ENCODE data around the gene CRYBG1. TPM values are rescaled to one million over a fixed set of nuclear protein-coding genes. Genes with fewer than 3 reads are reported as not detected.

Gene CRYBG1
- total and polyA plus RNA-seq, 4 experiments from 2014 or later = 20.5 to 47.1 (median 38.5) TPM

- H3K27me3 ChIP-seq (ENCODE audit: insufficient read depth, low read length) = no peaks in the 10 kb centered on the region
- no peak overlapping the region for H3K4me3 ChIP-seq (ENCODE audit: low read length in 2 of 2)
- ChIA-PET POLR2A (ENCODE audit: partially characterized antibody) (no interaction called here), CTCF (ENCODE audit: partially characterized antibody) (no interaction called here)
- Mint-ChIP-seq H3K27me3 (peaks cover 5 to 9% of the 10 kb centered on the region in 2 donors), H3K4me1 (no peaks in the 10 kb centered on the region), H3K9me3 (no peaks in the 10 kb centered on the region), H3K36me3 (no peaks in the 10 kb centered on the region), H3K4me3 (no peak overlapping the region), H3K27ac (no peak overlapping the region)
- no peak overlapping the region for H3K27ac ChIP-seq (ENCODE audit: low read depth, low read length)
- intact Hi-C loops (cut with micrococcal nuclease) = no loop called here
- H3K9me3 ChIP-seq (ENCODE audit: control insufficient read depth in 1 of 2, low read length in 2 of 2) = no peaks in the 10 kb centered on the region
- DNase-seq = no peak
- H3K36me3 ChIP-seq (ENCODE audit: insufficient read depth, low read length) = no peaks in the 10 kb centered on the region
- no peaks in the 10 kb centered on the region for H3K4me1 ChIP-seq (ENCODE audit: insufficient read depth, low read length)
Observed at GRCh38 chr6:106431972-106432371, 71.5 kb downstream of the CRYBG1 start.

DNA sequence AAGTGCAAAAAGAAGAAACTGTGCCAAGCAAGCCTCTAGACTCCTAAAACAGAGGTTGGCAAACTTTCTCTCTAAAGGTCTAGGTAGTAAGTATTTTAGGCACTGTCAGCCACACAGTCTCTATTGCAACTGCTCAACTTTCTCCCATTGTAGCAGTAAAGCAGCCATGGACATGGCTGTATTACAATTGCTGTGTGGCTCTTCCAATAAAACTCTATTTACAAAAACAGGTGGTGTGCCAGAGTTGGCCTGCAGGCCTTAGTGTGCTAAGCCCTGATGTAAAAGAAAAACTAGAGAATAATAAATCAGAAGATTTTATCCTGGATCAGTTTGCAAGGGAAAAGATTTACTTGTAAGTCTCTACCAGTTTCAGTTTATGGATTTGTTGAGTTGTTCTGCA is 74.0 kb downstream of the CRYBG1 start:
- no peak for DNase-seq
- Histone ChIP-seq H3K27ac (ENCODE audit: low read depth, low read length) (no peak overlapping the region), H3K9me3 (ENCODE audit: control insufficient read depth in 1 of 2, low read length in 2 of 2) (no peaks in the 10 kb centered on the region), H3K4me3 (ENCODE audit: low read length in 2 of 2) (no peak overlapping the region), H3K4me1 (ENCODE audit: insufficient read depth, low read length) (no peaks in the 10 kb centered on the region), H3K36me3 (ENCODE audit: insufficient read depth, low read length) (no peaks in the 10 kb centered on the region), H3K27me3 (ENCODE audit: insufficient read depth, low read length) (peaks cover 6% of the 10 kb centered on the region)
- peaks cover 10 to 18% of the 10 kb centered on the region in 2 donors for H3K27me3 Mint-ChIP-seq
- H3K4me3 Mint-ChIP-seq = no peak overlapping the region
- H3K36me3 Mint-ChIP-seq = no peaks in the 10 kb centered on the region
- no peak overlapping the region for H3K27ac Mint-ChIP-seq
- no peaks in the 10 kb centered on the region for H3K9me3 Mint-ChIP-seq
- ChIA-PET POLR2A (ENCODE audit: partially characterized antibody) (no interaction called here), CTCF (ENCODE audit: partially characterized antibody) (interaction anchor here (2.4 kb wide), 1 partner anchor 132 kb away, joined by 5 read pairs; no protein-coding TSS in a partner anchor)
- no peaks in the 10 kb centered on the region for H3K4me1 Mint-ChIP-seq
- intact Hi-C loops (cut with micrococcal nuclease) = no loop called here

DNA sequence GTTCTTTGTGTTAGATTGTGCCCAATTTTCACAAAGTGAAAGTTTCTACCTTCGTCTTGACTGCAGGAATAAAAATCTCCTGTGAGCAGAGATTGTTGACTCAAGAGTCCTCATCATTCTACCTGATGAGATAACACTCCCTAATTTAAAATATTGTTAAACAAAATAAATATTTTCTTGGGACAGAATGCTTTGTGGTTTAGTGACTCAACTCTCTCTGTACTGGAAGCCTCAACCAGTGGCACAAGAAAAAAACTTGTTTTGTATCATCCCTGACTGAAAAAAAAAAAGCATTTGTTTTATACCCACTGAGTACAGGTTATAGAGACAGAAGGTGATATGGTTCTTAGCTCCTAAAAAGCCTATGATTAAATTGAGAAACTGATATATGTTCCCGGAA is 78.9 kb downstream of the CRYBG1 start:
- POLR2A ChIA-PET (ENCODE audit: partially characterized antibody) = no interaction called here
- Mint-ChIP-seq H3K36me3 (no peaks in the 10 kb centered on the region), H3K4me1 (no peaks in the 10 kb centered on the region)

GRCh38 chr6:106440546-106440945 is 80.0 kb downstream of the CRYBG1 start:
- POLR2A ChIA-PET (ENCODE audit: partially characterized antibody) = no interaction called here
- H3K27me3 Mint-ChIP-seq = peaks cover 20 to 32% of the 10 kb centered on the region in 2 donors
- intact Hi-C loops (cut with micrococcal nuclease) = loop anchor here (10.0 kb wide), 1 partner anchor 674 kb away; the partner anchor contains the start of gene BEND3

More for the DNA sequence above, 78.9 kb downstream of the CRYBG1 start:
- no peak overlapping the region for H3K4me3 Mint-ChIP-seq
- intact Hi-C loops (cut with micrococcal nuclease) = no loop called here
- peaks cover 18 to 36% of the 10 kb centered on the region in 2 donors for H3K27me3 Mint-ChIP-seq
- CTCF ChIA-PET (ENCODE audit: partially characterized antibody) = interaction anchor here (1.1 to 12.0 kb wide), 3 partner anchors 125 to 541 kb away, joined by 3 to 341 read pairs (median 89); no protein-coding TSS in a partner anchor
- H3K4me1 ChIP-seq (ENCODE audit: insufficient read depth, low read length) = no peaks in the 10 kb centered on the region
- H3K9me3 ChIP-seq (ENCODE audit: control insufficient read depth in 1 of 2, low read length in 2 of 2) = no peaks in the 10 kb centered on the region
- H3K4me3 ChIP-seq (ENCODE audit: low read length in 2 of 2) = no peak overlapping the region
- peaks cover 6% of the 10 kb centered on the region for H3K27me3 ChIP-seq (ENCODE audit: insufficient read depth, low read length)
- DNase-seq = no peak
- H3K27ac Mint-ChIP-seq = no peak overlapping the region
- H3K9me3 Mint-ChIP-seq = no peaks in the 10 kb centered on the region
- H3K27ac ChIP-seq (ENCODE audit: low read depth, low read length) = no peak overlapping the region
- H3K36me3 ChIP-seq (ENCODE audit: insufficient read depth, low read length) = no peaks in the 10 kb centered on the region

DNA sequence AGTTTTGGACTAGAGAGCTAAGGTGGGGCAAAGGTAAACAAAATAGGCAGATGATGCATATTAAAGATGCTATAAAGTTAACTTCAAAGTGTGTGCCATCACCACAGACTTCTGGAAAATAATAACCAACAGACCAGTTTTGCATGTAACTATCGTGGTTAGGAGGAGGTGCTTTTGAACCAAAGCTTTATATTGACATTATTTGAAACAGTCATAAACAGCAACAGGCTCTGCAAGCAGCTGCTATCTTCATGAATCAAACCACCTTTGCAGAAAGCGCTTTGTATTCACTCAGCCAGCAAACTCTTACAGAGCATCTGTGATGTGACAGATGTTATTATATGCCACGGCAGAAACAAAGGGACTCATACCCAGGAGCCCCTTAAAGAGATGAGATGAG is 81.9 kb downstream of the CRYBG1 start:
- no peak for DNase-seq
- H3K36me3 Mint-ChIP-seq = no peaks in the 10 kb centered on the region
- intact Hi-C loops (cut with micrococcal nuclease) = loop anchor here (10.0 kb wide), 1 partner anchor 672 kb away; the partner anchor contains the start of gene BEND3
- H3K4me1 ChIP-seq (ENCODE audit: insufficient read depth, low read length) = no peaks in the 10 kb centered on the region
- peaks cover 6% of the 10 kb centered on the region for H3K27me3 ChIP-seq (ENCODE audit: insufficient read depth, low read length)
- peaks cover 20 to 32% of the 10 kb centered on the region in 2 donors for H3K27me3 Mint-ChIP-seq
- H3K4me3 ChIP-seq (ENCODE audit: low read length in 2 of 2) = no peak overlapping the region
- H3K9me3 ChIP-seq (ENCODE audit: control insufficient read depth in 1 of 2, low read length in 2 of 2) = no peaks in the 10 kb centered on the region
- H3K27ac Mint-ChIP-seq = peak overlapping the region in 1 of 7 donors; percentile 52
- H3K36me3 ChIP-seq (ENCODE audit: insufficient read depth, low read length) = no peaks in the 10 kb centered on the region
- CTCF ChIA-PET (ENCODE audit: partially characterized antibody) = interaction anchor here (0.6 to 12.0 kb wide), 13 partner anchors 63 to 1011 kb away, joined by 3 to 341 read pairs (median 6); no protein-coding TSS in a partner anchor
- H3K9me3 Mint-ChIP-seq = no peaks in the 10 kb centered on the region
- POLR2A ChIA-PET (ENCODE audit: partially characterized antibody) = interaction anchor here (0.8 kb wide), 1 partner anchor 234 kb away, joined by 4 read pairs; no protein-coding TSS in a partner anchor
- no peak overlapping the region for H3K4me3 Mint-ChIP-seq
- H3K27ac ChIP-seq (ENCODE audit: low read depth, low read length) = no peak overlapping the region
- H3K4me1 Mint-ChIP-seq = no peaks in the 10 kb centered on the region

More at GRCh38 chr6:106440546-106440945, 80.0 kb downstream of the CRYBG1 start:
- CTCF ChIA-PET (ENCODE audit: partially characterized antibody) = interaction anchor here (1.2 to 12.0 kb wide), 4 partner anchors 116 to 540 kb away, joined by 3 to 341 read pairs (median 46); no protein-coding TSS in a partner anchor
- no peaks in the 10 kb centered on the region for H3K36me3 ChIP-seq (ENCODE audit: insufficient read depth, low read length)
- peaks cover 6% of the 10 kb centered on the region for H3K27me3 ChIP-seq (ENCODE audit: insufficient read depth, low read length)
- no peaks in the 10 kb centered on the region for H3K4me1 ChIP-seq (ENCODE audit: insufficient read depth, low read length)
- Mint-ChIP-seq H3K4me3 (no peak overlapping the region), H3K9me3 (no peaks in the 10 kb centered on the region), H3K36me3 (no peaks in the 10 kb centered on the region), H3K27ac (no peak overlapping the region), H3K4me1 (no peaks in the 10 kb centered on the region)
- DNase-seq = no peak
- no peak overlapping the region for H3K27ac ChIP-seq (ENCODE audit: low read depth, low read length)
- H3K9me3 ChIP-seq (ENCODE audit: control insufficient read depth in 1 of 2, low read length in 2 of 2) = no peaks in the 10 kb centered on the region
- no peak overlapping the region for H3K4me3 ChIP-seq (ENCODE audit: low read length in 2 of 2)

DNA sequence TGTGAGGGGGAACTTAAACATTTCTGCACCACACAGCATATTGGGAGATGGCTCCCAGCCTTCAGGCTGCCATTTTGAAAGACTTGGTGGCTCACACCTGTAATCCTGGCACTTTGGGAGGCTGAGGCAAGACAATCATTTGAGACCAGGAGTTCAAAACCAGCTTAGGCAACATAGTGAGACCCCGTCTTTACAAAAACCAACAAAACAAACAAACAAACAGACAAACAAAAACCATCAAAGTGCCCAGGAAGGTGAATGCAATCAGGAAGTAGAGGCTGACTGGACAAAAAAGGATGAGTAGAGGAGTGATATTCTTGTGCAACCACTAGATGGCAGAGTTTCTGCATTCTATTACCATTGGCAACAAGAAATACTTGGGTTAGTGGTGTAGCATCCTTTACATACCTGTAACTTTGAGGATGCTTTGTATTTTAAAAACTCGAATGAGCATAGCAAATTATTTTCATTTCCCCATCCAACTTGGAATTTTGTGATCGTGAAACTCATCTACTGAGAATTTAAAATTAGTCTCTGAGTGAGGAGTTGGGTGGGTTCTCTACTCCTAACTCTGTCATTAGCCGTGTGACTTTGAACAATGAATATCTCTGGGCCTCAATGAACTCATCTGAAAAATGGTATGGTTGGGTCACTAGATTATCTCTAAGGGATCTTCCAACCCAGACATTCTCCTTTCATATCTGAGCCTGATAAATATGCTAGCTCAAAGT is 84.4 kb downstream of the CRYBG1 start:
- Mint-ChIP-seq H3K4me3 (no peak overlapping the region), H3K27ac (no peak overlapping the region), H3K36me3 (no peaks in the 10 kb centered on the region), H3K9me3 (no peaks in the 10 kb centered on the region), H3K4me1 (peaks cover 4 to 13% (median 11%) of the 10 kb centered on the region in 4 donors), H3K27me3 (peaks cover 11 to 19% of the 10 kb centered on the region in 2 donors)
- peak in 4 of 5 donors; percentile 68 to 77 (median 72) for DNase-seq
- Histone ChIP-seq H3K36me3 (ENCODE audit: insufficient read depth, low read length) (no peaks in the 10 kb centered on the region), H3K4me3 (ENCODE audit: low read length in 2 of 2) (no peak overlapping the region), H3K9me3 (ENCODE audit: control insufficient read depth in 1 of 2, low read length in 2 of 2) (no peaks in the 10 kb centered on the region), H3K27me3 (ENCODE audit: insufficient read depth, low read length) (no peaks in the 10 kb centered on the region), H3K4me1 (ENCODE audit: insufficient read depth, low read length) (peaks cover 5% of the 10 kb centered on the region), H3K27ac (ENCODE audit: low read depth, low read length) (no peak overlapping the region)
- ChIA-PET CTCF (ENCODE audit: partially characterized antibody) (interaction anchor here (0.8 to 12.0 kb wide), 36 partner anchors 9 to 608 kb away, joined by 3 to 341 read pairs (median 4); partner anchors contain the start of genes QRSL1 and RTN4IP1), POLR2A (ENCODE audit: partially characterized antibody) (no interaction called here)
- intact Hi-C loops (cut with micrococcal nuclease) = loop anchor here (1.0 to 10.0 kb wide), 3 partner anchors 110 to 670 kb away; partner anchors contain the start of gene BEND3

GRCh38 chr6:106445508-106445878 is 85.0 kb downstream of the CRYBG1 start:
- intact Hi-C loops (cut with micrococcal nuclease) = loop anchor here (1.0 to 10.0 kb wide), 3 partner anchors 110 to 669 kb away; partner anchors contain the start of gene BEND3
- H3K4me1 ChIP-seq (ENCODE audit: insufficient read depth, low read length) = peaks cover 5% of the 10 kb centered on the region
- no peak overlapping the region for H3K27ac ChIP-seq (ENCODE audit: low read depth, low read length)
- no peak overlapping the region for H3K27ac Mint-ChIP-seq
- no peaks in the 10 kb centered on the region for H3K36me3 ChIP-seq (ENCODE audit: insufficient read depth, low read length)
- CTCF ChIA-PET (ENCODE audit: partially characterized antibody) = interaction anchor here (0.8 to 12.0 kb wide), 35 partner anchors 9 to 607 kb away, joined by 3 to 341 read pairs (median 4); partner anchors contain the start of genes QRSL1 and RTN4IP1
- peaks cover 8 to 19% of the 10 kb centered on the region in 2 donors for H3K27me3 Mint-ChIP-seq
- H3K4me3 ChIP-seq (ENCODE audit: low read length in 2 of 2) = no peak overlapping the region
- POLR2A ChIA-PET (ENCODE audit: partially characterized antibody) = no interaction called here
- no peak for DNase-seq
- no peaks in the 10 kb centered on the region for H3K9me3 ChIP-seq (ENCODE audit: control insufficient read depth in 1 of 2, low read length in 2 of 2)
- H3K4me1 Mint-ChIP-seq = peaks cover 4 to 13% (median 11%) of the 10 kb centered on the region in 4 donors
- H3K9me3 Mint-ChIP-seq = no peaks in the 10 kb centered on the region
- no peaks in the 10 kb centered on the region for H3K36me3 Mint-ChIP-seq
- no peak overlapping the region for H3K4me3 Mint-ChIP-seq
- H3K27me3 ChIP-seq (ENCODE audit: insufficient read depth, low read length) = no peaks in the 10 kb centered on the region

All from CD4-positive, alpha-beta memory T cell (primary cell).